Measurements from ENCODE around the gene RNF212.

RNF212 gene

GRCh38 chr4:1112174-1112820 lies 1.1 kb downstream of the RNF212 start:
- peaks cover 7% of the 10 kb centered on the region for H3K27me3 ChIP-seq (ENCODE audit: control insufficient read depth, insufficient read depth, low read length)
- TF ChIP-seq, protein P1, sequence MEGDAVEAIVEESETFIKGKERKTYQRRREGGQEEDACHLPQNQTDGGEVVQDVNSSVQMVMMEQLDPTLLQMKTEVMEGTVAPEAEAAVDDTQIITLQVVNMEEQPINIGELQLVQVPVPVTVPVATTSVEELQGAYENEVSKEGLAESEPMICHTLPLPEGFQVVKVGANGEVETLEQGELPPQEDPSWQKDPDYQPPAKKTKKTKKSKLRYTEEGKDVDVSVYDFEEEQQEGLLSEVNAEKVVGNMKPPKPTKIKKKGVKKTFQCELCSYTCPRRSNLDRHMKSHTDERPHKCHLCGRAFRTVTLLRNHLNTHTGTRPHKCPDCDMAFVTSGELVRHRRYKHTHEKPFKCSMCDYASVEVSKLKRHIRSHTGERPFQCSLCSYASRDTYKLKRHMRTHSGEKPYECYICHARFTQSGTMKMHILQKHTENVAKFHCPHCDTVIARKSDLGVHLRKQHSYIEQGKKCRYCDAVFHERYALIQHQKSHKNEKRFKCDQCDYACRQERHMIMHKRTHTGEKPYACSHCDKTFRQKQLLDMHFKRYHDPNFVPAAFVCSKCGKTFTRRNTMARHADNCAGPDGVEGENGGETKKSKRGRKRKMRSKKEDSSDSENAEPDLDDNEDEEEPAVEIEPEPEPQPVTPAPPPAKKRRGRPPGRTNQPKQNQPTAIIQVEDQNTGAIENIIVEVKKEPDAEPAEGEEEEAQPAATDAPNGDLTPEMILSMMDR (IDR thresholded peaks at IDR 0.05) = no peak
- no peak overlapping the region for H2AFZ ChIP-seq
- no peaks in the 10 kb centered on the region for H3K79me2 ChIP-seq
- no peak overlapping the region for H3K9ac ChIP-seq
- H3K4me1 ChIP-seq = no peaks in the 10 kb centered on the region
- H3K4me3 ChIP-seq (ENCODE audit: low read depth, low read length) = no peak overlapping the region
- H3K27ac ChIP-seq = no peak overlapping the region
- no peaks in the 10 kb centered on the region for H3K36me3 ChIP-seq (ENCODE audit: control insufficient read depth, insufficient read depth, low read length)
- H3K4me2 ChIP-seq (ENCODE audit: low read length) = no peak overlapping the region
- no peaks in the 10 kb centered on the region for H3K9me3 ChIP-seq (ENCODE audit: control insufficient read depth, low read length)

DNA sequence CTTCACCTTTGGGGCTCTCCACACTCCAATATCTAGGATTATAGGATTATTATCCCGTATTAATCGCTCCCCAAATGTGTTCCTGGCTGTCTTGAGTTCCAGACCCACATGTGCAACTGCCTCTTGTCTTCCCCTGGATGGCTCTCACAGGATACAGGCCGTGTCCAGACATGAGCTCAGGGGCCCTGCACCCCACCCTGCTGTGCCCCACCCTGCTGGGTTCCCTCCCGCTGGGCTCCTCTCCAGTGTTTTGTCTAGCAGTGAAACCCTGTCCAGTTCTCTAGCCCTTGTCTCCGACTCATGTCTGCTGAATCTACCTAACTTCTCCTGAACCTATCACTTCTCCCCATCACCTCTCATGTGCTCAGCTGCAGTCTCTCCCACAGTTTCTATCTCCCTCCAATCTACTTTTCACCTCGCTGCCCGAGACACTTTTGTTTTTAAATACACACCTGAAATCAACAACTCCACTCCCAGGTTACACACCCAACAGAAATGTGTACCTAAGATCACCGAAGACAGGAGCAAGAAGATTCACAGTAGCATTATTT lies 2.0 kb downstream of the RNF212 start:
- peaks cover 7% of the 10 kb centered on the region for H3K27me3 ChIP-seq (ENCODE audit: control insufficient read depth, insufficient read depth, low read length)
- TF ChIP-seq, protein P1 (IDR thresholded peaks at IDR 0.05) = no peak
- no peak overlapping the region for H3K4me3 ChIP-seq (ENCODE audit: low read depth, low read length)
- H3K4me1 ChIP-seq = no peaks in the 10 kb centered on the region
- H3K36me3 ChIP-seq (ENCODE audit: control insufficient read depth, insufficient read depth, low read length) = no peaks in the 10 kb centered on the region
- H3K4me2 ChIP-seq (ENCODE audit: low read length) = no peak overlapping the region
- no peak overlapping the region for H2AFZ ChIP-seq
- no peak overlapping the region for H3K9ac ChIP-seq
- H3K9me3 ChIP-seq (ENCODE audit: control insufficient read depth, low read length) = no peaks in the 10 kb centered on the region
- H3K27ac ChIP-seq = no peak overlapping the region
- no peaks in the 10 kb centered on the region for H3K79me2 ChIP-seq

DNA sequence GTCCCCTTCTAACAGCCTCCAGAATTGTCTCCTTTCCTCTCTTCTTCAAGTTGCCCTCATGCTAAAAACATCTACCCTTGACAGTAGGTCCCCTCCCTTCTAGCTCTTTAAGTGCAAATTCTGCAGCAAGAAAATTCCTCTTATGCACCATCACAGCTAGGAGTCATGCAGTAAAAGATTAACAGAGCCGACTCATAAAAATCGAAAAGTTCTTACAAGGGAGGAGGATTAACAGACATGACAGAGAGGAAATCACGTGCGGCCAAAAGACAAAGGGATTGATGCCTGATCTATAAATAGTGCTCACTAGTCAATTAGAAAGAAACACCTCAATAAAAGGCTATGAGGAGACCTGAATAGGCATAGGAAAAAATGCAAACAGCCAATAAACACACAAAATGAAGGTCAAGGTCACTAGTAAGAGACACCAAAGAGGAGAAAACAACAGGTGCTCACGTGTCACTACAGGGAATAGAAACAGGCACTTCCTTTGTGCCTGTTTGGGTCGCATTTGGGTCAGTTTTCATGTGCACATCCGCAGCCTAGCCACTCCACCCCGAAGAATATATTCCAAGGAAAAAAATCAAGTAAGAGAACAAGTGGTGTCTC lies 3.4 kb downstream of the RNF212 start:
- no peaks in the 10 kb centered on the region for H3K9me3 ChIP-seq (ENCODE audit: control insufficient read depth, low read length)
- TF ChIP-seq, protein P1 (IDR thresholded peaks at IDR 0.05) = no peak
- no peak overlapping the region for H2AFZ ChIP-seq
- H3K36me3 ChIP-seq (ENCODE audit: control insufficient read depth, insufficient read depth, low read length) = no peaks in the 10 kb centered on the region
- H3K4me1 ChIP-seq = no peaks in the 10 kb centered on the region
- no peak overlapping the region for H3K27ac ChIP-seq
- H3K79me2 ChIP-seq = no peaks in the 10 kb centered on the region
- H3K4me3 ChIP-seq (ENCODE audit: low read depth, low read length) = no peak overlapping the region
- peaks cover 7% of the 10 kb centered on the region for H3K27me3 ChIP-seq (ENCODE audit: control insufficient read depth, insufficient read depth, low read length)
- no peak overlapping the region for H3K4me2 ChIP-seq (ENCODE audit: low read length)
- H3K9ac ChIP-seq = no peak overlapping the region

DNA sequence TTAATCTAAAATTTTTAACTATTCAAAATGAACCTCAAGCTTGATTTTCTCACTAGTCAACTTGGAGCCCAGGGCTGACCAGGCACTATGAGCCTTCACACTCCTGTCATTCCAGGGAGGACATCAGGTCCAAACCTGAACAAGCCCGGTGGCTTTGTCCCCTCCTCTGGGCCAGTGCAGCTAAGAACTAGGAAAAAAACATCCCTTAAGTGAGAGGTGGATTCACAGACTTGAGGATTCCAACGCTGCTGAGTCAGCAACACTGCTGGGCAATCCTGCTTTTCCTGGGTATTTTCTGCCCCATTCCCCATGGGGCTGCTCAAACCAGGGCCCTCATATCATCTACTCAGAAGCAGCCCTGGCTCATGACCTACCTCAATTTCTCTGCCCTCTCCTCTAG lies 4.0 kb downstream of the RNF212 start:
- TF ChIP-seq, protein P1 (IDR thresholded peaks at IDR 0.05) = no peak
- no peaks in the 10 kb centered on the region for H3K9me3 ChIP-seq (ENCODE audit: control insufficient read depth, low read length)
- H3K27ac ChIP-seq = no peak overlapping the region
- no peaks in the 10 kb centered on the region for H3K79me2 ChIP-seq
- H3K9ac ChIP-seq = no peak overlapping the region
- H3K36me3 ChIP-seq (ENCODE audit: control insufficient read depth, insufficient read depth, low read length) = no peaks in the 10 kb centered on the region
- peaks cover 7% of the 10 kb centered on the region for H3K27me3 ChIP-seq (ENCODE audit: control insufficient read depth, insufficient read depth, low read length)
- H2AFZ ChIP-seq = no peak overlapping the region
- no peak overlapping the region for H3K4me2 ChIP-seq (ENCODE audit: low read length)
- H3K4me3 ChIP-seq (ENCODE audit: low read depth, low read length) = no peak overlapping the region
- no peaks in the 10 kb centered on the region for H3K4me1 ChIP-seq
